ENCODE data around the gene CELF2.

CELF2 gene

DNA sequence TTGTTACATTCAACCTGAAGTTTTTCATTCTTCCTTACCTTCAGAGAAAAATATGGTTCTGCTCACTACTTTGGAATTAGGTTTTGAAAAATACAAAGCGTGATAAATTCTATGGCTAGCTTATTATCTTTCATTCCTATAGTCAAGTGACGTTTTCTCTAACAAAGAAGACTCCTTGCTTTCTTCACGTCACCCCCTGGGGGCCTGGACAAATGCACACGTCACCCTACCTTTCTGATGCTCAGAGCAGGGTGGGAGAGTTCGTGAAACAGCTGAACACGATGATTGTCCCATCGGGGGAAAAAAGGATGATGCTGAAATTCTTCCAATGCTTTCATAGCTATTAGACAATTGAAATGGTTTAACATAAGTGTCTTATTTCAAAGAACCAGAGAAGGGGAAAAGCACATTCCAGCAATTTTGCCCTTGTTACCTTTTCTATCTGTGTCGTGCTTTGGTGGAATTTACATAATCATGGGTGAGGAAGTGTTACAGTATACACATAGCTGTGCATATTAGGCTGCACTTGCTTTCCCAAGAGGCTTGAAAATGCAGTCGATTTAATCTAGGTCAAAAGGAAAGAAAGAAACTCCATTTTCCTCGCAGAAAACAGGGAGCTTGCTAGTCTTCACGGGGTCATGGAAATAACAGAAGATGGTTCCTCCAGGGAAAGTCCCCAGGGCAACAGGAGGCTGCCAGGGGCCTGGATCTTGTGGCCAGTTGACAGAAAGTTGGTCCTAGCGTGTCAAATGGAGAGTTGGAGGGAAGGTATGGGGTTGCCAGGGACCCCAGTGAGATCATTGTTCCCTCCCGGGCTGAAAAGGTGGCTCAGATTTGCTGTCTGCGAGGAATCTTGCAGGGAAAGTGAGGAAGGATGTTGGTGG lies 189.2 kb downstream of the CELF2 start:
- DNase-seq = no peak

DNA sequence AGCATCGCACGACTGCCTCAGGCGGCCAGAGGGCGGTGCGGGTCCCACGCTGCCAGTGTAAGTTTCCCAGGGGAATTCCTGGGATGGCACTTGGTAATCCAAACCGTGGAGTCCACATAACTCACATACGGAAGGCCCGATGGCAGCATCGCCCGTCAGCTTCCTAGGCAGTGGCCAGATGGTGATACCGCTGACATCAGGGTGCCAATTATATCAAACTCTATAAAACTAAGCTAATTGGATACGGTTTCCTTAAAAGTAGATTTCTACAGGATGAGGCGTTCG lies 189.8 kb downstream of the CELF2 start:
- DNase-seq = no peak

DNA sequence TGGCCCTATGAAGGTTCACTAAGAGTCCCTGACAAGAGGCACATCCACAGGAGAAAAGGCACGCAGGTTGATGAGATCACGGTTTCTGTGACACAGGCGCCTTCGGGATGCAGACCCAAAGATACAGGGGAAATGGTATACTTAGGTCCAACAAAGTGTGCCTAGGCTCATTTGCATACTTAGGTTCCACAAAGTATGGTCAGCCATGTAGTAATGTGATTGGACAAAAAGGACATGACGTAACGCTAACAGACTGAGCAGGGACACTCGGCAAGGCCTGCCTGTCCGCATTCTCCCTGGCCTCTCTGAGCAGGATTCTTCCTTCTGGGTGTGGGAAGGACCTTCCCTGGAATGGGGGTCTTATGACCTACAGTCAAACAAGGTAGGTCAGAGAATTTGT lies 190.6 kb downstream of the CELF2 start:
- DNase-seq = no peak

DNA sequence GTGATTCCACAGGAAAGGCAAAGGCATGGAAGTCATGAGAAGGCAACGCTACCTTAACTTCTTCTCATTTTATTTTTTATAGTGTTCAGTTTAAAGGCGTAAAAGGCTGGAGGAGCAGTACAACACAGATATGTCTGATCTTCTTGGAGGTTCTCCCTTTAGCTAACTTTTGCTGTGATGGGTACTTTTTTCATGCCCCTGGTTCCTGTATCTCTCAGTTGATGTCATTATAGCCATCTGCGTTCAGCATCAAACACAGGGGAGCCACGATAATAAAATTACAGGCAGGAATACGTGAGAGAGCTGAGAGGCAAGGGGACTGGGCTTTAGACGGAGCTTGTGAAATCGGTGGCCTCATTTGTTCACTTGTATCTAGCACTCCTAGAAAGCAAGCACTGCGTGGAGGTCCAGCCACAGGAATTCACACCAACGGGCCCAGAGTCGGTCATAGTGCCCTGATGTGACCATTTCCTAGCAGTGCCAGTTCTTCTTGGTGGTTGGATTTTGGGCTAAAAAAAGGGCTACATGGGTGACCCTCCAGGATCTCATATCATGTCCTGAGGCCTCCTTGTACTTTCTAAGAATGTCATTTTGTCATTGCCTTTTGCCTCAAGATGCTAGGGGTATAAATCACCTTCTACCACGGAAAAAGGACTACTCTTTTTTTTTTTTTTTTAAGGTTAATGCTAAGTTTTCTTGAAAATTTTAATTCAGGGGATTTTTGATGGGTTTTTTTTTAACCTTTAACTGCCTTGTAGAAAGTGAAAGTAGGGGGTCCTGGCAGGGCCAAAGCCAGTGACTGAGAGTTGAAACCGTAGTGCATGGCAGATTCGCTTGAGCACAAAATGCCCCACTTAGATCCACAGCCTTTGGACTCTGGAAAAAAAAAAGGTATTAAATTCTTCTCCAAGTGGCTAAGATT lies 191.5 kb downstream of the CELF2 start:
- DNase-seq = peak in 1 of 2 donors; percentile 63

DNA sequence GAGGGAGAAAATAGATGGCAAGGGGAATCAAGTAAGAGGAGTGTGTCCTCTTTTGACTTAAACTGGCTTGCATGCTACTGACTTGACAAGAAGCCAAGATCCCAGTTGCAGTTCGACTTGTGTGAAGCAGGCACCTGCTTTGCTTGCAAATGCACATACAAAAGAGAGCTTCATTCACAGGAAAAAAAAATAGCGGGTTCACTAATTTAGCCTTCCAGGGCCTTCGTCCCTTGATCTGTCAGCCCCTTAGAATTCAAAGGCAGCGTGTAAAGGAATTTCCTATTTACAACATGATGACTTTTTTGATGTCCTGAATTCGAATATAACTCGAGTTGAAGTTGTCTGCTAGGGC lies 192.1 kb downstream of the CELF2 start:
- peak in 1 of 2 donors; percentile 32 for DNase-seq

DNA sequence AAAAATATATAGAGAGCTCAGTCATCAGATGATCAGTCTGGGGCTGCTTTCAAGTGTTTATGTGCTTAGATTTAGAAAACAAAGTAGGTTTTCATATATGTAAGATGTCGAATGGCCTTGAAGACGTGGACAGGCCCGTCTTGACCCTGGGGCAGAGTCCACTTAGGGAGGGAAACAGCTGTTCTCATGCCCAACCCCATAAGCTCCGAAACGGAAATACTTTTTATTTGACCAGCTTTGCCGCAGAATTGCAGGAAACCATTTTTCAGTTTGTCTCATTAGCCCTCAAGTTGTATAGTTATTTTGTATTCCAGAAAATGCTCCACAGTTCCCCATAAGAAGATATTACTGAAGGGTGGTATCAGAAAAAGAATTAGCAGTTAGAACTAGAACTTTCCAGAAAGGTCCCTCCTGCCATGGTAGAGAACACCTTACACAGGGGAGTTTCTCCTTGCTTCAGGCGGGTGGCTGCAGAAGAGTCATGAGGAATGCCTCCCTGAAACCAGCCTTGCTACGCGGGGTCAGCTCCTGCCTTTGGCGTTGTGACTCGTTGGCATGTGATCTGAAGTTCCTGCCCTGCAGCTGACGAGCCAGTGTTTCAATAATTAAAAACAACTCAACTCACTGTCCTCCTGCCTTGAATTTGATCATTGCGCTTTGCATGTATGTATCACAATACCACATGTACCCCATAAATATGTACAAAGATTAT lies 192.7 kb downstream of the CELF2 start:
- no peak for DNase-seq

DNA sequence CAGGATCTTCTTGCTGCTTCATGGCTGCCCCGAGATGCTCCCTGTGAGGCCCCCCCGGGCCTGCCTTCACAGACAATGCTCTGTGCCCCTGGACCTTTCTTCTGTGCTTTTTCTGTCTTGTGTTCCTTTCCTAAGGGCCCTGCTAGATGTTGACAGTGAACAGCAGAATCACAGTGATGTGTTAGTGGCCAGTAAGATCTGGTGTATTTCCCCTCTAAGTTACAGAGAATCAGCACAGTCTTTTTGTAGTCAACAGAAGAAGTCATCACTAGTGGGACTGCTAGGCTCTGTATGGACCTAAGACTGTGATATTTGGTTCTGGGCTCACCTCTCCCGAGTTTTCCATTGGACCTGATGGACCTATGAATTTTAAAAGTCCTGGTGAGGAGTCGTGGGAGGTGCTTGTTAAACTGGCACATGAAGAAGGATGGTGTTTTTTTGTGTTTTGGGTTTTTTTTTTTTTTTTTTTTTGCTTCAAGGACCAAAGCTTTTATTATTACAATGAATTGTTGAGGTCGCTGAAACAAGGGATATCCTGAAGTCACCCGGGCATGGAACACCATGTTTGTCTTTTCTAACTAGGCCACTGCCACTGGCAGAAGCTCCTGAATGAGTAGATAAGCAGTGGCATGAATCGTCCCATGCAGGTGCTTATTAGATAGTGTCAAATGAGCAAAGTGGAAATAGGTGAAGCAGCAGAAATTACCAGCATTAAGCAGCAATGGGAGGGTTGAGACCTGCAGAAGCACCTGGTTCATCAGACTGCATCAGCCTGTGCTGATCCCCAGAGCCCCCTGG lies 194.8 kb downstream of the CELF2 start:
- no peak for DNase-seq

DNA sequence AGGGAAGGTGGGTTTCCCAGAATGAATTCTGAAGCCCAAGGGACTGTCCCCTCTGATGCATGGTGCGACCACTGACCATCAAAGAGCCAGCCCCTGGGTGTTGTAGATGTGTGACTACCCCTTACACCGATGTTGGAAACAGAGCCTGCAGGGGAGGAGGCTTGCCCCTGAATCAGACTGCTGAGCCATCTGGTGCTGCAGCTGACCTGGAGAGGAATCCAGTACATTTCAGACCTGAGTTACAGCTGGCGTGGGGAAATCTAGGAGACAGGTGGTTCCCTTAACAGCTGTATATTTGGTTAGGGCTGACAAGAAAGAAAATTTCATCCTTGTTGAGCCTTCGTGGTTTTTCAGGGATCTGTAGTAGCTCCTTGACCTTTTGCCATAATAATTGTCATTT lies 195.5 kb downstream of the CELF2 start:
- DNase-seq = no peak

DNA sequence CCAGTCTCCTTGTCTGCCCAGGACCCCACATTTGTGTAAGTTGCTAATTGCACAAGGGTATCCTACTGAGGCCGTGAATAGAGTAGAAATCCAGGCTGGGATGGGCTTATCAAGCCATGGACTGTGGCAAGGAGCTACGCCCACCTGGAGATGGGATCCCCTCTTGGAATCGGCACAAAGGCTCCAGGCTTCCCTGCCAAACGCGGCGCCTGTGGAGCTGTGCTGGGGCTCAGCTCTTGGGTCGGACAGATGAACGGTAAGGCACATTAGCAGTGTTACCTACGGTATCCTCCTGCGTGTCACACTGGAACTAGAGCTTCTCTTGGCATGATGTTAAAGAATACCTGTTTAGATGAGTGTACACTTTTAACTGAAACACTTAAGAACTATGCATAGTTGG lies 196.7 kb downstream of the CELF2 start:
- no peak for DNase-seq

DNA sequence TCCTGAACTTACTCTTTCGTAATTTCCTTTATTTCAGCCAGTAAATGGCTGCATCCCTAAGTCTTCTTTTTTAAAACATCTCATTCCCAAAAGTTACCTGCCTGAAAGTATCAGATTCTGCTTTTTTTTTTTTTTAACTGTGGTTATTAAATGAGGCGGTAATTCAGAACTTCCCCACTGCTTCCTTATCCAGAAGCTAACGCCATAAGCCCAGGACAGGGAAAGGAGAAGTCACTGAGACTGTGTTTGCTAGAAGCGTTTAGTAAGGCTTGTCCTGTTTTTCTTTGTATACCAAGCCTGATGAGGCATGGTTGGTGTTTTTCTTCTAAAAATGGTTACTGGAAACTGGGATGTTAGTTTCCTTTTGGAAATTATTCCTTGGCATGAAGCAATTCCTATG lies 197.8 kb downstream of the CELF2 start:
- no peak for DNase-seq

DNA sequence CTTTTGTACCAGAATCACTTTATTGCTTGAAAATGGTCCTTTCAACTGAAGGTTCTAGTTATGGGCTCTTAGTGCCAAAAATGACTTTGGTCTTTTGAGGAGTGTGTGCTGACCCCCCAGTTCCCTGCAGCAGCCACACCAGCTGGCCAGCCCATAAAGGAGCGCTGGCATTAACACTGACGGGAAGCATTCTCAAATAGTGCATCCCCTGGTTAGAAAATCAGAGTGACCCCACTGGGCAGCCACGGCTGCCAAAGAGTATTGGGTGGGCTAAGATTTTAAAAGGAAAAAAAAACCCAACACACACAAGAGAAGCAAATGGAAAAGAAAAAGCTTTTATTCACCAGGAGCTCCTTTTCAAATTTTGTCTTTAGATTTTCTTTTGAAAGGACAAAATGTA lies 199.8 kb downstream of the CELF2 start:
- DNase-seq = no peak

DNA sequence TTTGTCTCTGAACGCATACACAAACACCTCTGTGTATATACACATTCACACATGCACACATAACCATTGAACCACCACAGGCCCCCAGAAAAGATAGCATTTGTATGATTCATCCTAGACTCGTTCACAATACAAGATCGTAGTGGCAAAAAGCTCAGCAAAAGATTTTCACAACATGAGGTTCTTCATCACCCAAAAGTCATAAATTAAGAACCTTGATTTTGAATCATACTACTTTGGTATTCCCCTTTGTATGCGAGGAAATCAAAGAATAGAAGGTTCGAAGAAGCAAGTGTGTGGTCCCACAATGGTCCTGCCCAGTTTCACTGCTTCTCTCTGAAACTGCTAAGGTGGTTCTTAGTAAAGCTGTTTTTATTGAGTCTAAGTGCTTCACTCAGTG lies 200.7 kb downstream of the CELF2 start:
- DNase-seq = no peak

DNA sequence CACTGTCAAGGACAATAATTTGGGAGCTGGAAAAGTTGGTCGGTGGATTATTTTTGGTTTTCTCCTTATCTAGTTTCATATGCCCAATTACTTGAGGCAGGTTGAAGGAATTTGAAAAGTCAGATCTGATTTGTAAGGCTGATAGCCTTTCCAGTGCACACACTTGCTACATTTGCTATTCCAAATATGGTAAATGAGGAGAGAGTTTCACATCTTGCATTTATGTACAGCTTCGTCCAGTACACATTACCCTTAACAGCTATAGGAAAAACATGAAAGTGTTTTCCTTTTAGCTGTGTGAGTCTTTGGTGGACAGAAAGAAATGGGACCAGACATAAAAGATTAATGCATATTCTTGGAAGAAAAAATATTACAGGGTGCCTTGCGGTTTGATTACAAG lies 201.8 kb downstream of the CELF2 start:
- no peak for DNase-seq

DNA sequence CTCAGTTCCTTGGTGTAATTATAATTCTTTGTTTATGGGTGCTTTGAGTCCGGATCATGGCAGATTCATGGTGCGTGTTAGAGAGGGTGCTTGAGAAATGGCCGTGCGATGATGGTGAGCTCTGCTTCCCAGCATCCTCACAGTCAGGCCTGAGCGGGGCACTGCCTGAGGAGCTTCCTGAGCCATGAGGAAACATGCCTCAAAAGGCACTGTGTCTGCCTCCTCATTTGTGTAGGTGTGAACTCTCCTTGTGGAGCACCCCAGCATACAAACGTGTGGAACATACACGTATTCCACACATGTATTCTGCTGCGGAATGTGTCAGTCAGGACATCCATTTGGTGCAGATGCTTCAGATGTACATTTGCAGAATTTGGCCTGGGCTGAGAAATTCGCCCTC lies 205.4 kb downstream of the CELF2 start:
- no peak for DNase-seq

DNA sequence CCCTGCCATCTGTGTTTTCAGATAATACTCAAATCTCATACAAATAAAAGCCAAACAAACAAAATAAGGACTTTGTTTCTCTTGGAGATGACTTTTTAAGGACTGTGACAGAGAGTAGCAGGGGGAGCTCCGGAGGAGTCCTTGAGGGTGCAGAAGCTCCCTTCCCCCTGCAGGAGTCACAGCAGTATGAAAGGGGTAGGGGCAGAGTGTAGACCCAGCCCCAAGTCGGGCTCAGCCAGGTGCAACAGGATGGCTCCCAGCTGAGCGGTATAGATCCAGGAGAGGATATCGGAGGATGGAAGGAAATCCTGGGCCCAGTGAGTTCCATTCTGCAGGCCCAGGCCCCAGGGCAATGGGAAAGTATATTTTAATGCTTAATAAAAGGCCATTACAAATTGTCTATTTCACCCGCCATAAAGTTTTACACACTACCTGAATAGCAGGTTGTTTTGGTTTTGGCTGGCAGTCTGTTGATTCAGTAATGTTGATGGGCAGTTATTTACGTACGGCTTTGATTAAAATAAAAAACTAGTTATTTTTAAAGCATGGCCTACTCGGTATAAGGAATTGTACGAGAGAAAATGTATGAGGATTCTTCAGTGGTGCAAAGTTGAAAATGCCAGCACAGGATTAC lies 206.0 kb downstream of the CELF2 start:
- DNase-seq = no peak

DNA sequence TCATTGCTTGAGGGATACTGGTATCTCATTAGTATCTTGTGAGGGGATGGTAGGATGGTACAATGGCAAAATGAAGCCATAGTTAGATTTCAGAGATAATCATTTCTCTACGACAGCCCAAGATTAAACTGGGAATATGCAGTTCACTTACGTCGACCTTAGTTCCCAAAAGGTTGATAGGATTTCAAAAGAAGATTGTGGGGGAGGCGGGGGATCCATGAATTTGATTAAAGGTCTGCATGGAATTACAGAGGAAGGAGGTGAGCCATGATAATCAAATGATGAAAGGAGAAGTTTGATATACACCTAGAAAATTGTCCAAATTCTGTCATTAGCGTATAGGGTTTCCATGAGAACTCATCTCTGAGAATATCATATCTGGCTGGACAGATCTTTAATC lies 206.6 kb downstream of the CELF2 start:
- no peak for DNase-seq

DNA sequence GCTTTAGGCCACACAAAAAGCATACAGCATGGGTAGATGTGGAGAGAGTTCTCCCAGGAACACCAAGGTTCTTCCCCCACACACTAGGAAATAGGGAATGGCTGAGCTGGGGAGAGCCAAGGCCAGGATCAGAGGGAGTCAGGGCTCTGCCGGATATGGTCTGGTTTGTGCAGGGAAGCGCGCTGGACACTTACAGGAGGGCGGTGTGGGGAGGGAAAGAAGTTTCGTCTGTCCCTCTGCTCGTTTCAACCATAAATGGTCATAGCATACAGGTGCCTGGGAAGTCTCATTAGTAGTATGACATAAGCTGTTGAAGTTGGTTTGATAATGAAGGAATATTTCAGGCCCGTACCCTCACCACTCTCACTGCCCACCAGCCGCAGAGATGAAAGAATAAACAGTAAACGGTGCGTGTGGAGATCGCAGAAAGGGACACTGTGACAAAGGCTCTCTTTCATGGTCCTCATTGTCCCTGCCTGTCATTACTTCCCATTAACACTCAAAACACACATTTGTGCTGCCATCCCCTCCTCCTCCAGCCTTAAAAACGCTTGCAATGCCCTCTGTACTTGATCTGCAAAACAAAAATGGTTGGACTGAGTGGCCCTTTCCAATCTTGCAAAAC lies 207.2 kb downstream of the CELF2 start:
- DNase-seq = no peak

DNA sequence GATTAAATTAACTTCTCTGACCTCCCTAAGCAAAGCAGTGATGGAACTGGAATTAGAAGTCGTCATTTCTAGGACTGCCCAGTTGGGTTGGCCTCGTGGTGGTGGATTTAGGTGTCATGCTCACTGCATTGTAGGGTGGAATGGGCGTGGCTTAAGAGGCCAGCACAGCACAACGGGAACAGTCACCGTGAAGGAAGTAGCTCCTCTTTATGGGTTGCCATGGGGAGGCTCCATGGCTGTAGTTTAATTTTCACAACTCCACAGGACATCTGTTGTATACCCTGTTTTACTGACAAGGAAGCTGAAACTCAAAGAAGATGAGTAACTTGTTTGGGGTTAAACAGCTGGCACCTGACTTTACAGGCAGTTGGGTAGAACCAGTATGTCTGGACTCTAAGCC lies 208.3 kb downstream of the CELF2 start:
- DNase-seq = peak; percentile 71 to 76

DNA sequence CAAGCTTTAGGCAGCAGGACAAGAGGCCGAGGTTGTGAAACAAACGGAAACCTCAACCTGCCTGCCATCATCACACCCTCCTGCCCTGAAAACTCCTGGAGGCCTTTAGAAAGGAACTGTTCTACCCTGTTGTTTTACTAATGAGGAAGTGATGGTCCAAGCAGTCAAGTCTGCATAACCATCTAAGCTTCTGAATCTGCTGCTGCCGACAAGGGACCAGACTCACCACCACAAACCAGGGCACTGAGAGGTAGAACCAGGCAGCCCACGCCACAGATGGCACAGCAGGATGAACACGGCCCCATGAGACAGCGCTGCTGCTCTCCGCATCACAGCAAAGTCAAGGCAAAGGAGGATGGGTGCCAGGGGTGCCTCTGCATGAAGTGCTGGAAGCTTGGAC lies 209.4 kb downstream of the CELF2 start:
- DNase-seq = peak; percentile 32 to 48

DNA sequence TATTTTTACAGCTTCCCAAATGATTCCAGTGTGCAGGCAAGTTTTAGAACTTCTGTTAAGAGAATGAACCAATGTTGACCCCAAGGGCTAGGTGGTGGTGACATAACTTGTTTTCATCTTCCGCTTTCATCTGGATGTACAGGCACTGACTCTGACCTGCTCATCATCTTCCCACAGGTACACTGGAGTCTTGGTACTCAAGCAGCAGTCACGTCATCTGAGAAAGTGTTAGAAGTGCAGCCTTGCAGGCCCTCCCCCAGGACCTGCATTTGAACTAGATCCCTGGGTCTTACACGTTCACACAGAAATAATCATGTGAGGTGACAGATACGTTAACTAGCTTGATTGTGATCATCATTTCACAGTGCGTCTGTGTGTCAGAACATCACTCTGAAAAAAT lies 212.2 kb downstream of the CELF2 start:
- no peak for DNase-seq

DNA sequence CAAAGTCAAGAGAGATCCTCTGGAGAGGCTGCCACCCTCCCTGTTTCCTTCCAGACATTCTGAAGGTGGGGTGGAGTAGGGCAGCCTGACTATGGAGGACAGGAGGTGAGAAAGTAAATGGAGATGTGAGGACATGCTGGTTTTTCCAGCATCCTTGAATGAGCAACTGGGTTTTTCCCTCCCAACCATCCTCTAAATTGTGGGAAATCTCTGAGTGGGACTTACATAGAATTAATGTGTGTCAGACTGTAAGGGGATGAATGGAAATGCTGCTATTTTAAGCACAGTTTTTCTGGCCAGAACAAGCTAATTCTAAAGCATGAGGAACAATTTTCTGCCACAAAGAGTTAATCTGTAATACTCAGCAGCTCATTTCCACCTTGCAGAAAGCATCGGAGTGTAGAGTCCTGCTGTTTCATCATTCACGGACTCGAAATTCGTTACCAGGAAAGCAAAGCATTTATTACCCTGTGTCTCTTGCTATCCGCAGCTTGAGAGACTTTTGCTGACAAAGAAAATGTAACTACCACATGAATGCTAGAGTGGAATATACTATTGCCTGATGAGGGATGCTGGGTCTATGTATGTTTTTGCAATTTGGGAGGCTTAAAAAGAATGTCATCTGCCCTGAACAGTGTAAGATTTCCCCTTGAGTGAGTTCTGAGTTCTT lies 213.0 kb downstream of the CELF2 start:
- no peak for DNase-seq
